Mesodermal cell (in vitro differentiated cells): ENCODE results near the gene TSBP1. TPM values are rescaled to one million over a fixed set of nuclear protein-coding genes. Genes with fewer than 3 reads are reported as not detected.

Source experiments
- H3K27ac ChIP-seq: 2 replicates; pipeline ENCODE4 v1.7.0; 2013; ENCODE audit warnings: mild to moderate bottlenecking, low read depth, low read length, moderate library complexity; ENCODE audit not compliant: severe bottlenecking
- H3K36me3 ChIP-seq: 2 replicates; pipeline ENCODE4 v1.7.1; 2013; ENCODE audit warnings: mild to moderate bottlenecking, low read length, moderate library complexity; ENCODE audit not compliant: control insufficient read depth, insufficient read depth
- H3K4me1 ChIP-seq: one replicate; pipeline ENCODE4 v1.7.1; 2013; ENCODE audit warnings: mild to moderate bottlenecking, low read length; ENCODE audit not compliant: insufficient read depth, control insufficient read depth, poor library complexity, severe bottlenecking
- H3K4me3 ChIP-seq: 2 replicates; pipeline ENCODE4 v1.7.0; 2013; ENCODE audit warnings: low read length, control low read depth, mild to moderate bottlenecking; ENCODE audit not compliant: insufficient read depth, poor library complexity, severe bottlenecking; ENCODE audit errors: extremely low read depth
- H3K9me3 ChIP-seq: 2 replicates; pipeline ENCODE4 v1.7.1; 2013; ENCODE audit warnings: mild to moderate bottlenecking, low read length, moderate library complexity; ENCODE audit not compliant: control insufficient read depth
- WGBS, 2 experiments: methylation state at CpG; one replicate each; pipeline ENCODE4 v1.1.5; 2013; ENCODE audit warnings: missing lambda C conversion rate in 2 of 2; ENCODE audit not compliant: insufficient coverage in 2 of 2; 5-methylcytosine and 5-hydroxymethylcytosine counted together
- polyA plus RNA-seq, 2 experiments: library from polyadenylated mRNA; stranded (reverse); fragments of 50-300 nt; gene quantifications; one replicate each; pipeline ENCODE4 v1.2.3, GENCODE V29; 2013

Gene TSBP1, protein sequence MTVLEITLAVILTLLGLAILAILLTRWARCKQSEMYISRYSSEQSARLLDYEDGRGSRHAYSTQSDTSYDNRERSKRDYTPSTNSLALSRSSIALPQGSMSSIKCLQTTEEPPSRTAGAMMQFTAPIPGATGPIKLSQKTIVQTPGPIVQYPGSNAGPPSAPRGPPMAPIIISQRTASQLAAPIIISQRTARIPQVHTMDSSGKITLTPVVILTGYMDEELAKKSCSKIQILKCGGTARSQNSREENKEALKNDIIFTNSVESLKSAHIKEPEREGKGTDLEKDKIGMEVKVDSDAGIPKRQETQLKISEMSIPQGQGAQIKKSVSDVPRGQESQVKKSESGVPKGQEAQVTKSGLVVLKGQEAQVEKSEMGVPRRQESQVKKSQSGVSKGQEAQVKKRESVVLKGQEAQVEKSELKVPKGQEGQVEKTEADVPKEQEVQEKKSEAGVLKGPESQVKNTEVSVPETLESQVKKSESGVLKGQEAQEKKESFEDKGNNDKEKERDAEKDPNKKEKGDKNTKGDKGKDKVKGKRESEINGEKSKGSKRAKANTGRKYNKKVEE
- polyA plus RNA-seq (2013, experiment 1 of 2): not detected
- polyA plus RNA-seq (2013, experiment 2 of 2): not detected

DNA sequence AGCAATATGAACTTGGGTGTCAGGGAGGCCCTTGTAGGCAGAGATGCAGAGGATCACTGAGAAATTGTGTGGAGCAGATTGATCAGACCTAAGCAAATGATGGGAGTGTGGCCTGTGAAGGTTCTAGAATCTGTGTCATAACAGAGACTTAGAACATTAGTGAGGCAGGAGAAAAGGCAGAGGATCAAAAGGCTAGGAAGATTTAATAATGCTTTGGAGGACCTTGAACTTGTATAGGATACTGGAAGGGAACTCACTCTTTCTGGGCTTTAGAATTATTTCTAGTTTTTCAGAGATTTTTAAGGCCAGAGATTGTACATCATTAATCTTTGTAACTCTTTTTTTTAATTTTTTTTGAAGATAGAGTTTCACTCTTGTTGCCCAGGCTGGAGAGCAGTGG, at the start of gene TSBP1:
TSBP1 (minus strand) TSS at position 101 of the 400 bp plus-strand sequence. CDS start 197 bp downstream, outside the sequence.
- Histone ChIP-seq H3K9me3 (no peaks in the 10 kb centered on the region), H3K36me3 (no peaks in the 10 kb centered on the region), H3K27ac (peak within 1 kb of the TSS; percentile 34), H3K4me1 (peaks cover 4% of the 10 kb centered on the region), H3K4me3 (no peak within 1 kb of the TSS)

DNA sequence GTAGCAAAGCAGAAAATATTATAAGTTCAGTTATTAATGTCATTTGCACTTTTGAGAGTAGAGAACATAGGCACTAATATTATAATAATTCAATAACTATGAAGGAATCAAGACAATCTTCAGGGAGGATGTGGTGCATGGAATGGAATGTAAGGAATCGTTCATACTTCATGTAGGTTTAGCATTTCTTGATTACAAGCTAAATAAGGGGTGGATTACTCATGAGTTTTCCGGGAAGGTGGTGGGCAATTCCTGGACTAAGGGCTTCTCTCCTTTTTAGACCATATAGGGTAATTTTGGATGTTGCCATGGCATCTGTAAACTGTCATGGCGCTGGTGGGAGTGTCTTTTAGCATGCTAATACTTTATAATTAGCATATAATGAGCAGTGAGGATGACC, 44.3 kb upstream of the TSBP1 start:
- Histone ChIP-seq H3K4me3 (no peak overlapping the region), H3K4me1 (no peaks in the 10 kb centered on the region), H3K36me3 (no peaks in the 10 kb centered on the region), H3K27ac (no peak overlapping the region), H3K9me3 (no peaks in the 10 kb centered on the region)
- 60% methylated on average over 1 of the region's 3 CpGs; no CpG with 5 or more reads in 1 of the 2 experiments for WGBS, 2 experiments

DNA sequence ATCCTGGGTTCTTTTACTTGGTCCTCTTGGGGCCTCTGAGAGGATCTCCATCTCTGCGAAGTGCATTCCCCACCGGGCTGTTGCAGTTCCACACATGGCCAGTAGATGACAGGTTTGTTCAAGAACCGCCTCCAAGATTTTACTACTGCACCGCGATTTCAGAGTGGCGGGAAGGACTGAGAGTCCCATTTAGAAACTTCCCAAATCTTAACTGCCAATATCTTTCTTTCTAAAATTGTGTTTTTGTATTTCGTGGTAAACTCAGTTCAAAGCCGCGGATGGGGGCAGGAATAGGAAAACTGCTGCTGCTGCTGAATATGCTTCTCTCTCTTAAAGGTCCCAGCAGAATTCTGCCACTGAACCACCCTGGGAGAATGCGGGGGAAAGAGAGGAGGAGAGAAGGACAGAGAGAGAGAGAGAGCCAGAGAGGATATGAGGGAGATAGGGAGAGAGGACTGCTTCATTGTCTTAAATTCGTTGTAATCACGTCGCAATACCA, 43.9 kb upstream of the TSBP1 start:
- H3K9me3 ChIP-seq: no peaks in the 10 kb centered on the region
- WGBS, 2 experiments: 11 to 19% methylated on average over 4 to 6 of the region's 13 CpGs
- no peaks in the 10 kb centered on the region for H3K4me1 ChIP-seq
- H3K4me3 ChIP-seq: no peak overlapping the region
- H3K36me3 ChIP-seq: no peaks in the 10 kb centered on the region
- H3K27ac ChIP-seq: no peak overlapping the region

DNA sequence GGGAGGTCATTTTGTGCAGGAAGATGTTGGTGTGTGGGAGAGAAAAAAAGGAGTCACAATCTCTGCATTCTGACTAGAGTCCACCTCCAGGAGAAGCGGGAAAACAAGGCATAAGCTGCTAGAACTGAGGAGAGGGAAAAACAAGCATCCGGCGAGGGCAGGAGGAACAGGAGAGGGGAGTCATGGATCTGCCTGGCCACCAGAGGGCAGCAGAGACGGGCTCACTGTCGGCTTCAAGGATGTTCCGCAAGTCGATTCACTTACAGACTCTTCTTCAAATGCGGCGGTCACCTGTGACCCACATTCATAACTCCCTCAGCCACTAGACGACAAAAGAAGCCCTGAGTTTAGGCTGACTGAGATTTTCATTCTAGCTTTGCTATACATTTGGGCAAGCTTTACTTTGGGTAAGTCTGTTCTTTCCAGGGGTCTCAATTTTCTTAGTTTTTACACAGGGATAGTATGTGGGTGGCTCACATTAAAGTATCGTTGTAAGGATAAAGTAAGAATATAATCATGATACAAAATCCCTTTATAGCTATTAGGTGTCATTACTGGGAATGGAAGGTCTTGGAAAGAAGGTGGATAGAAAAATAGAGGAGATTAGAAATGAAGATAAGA, 41.8 kb upstream of the TSBP1 start:
- 9% methylated on average over 5 of the region's 11 CpGs for WGBS, 2 experiments

DNA sequence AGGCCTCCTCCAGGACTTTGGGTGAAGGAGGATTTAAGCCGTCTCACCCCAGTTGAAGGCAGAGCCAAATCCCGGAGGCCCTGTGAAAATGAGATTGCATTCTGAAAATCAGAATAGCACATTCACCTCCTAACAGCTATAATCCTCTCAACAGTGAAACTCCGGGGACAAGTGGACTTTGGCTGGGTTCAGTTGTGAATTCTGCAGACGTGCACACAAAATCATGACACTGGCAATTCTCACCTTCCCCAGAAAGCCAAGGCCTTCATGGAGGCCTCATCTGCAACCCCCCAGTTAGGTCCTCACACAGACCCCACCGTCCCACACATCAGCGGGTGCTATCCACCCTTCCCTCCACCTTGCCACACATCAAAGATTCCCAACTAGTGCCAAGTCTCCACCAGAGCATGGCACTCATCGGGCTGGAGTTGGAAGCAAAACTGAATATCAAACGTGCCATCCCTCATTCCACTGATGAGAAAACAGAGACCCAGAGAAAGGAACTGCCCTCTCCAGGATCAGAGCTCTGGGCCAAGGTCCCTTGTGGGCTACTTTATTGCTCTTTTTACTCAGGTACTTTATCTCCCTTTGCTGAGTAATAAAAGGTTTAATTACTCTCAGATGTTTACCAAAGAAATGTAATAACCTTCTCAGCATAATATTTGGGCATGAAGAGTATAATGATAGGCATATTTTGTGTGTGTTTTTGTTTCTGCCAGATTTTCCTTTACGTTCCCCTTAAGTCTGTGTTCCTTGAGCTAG, 40.0 kb upstream of the TSBP1 start:
- H3K36me3 ChIP-seq: no peaks in the 10 kb centered on the region
- no peaks in the 10 kb centered on the region for H3K4me1 ChIP-seq
- H3K9me3 ChIP-seq: no peaks in the 10 kb centered on the region
- no peak overlapping the region for H3K4me3 ChIP-seq
- WGBS, 2 experiments: 85 to 92% methylated on average over 7 to 9 of the region's 9 CpGs
- no peak overlapping the region for H3K27ac ChIP-seq

More for the DNA sequence above, 41.8 kb upstream of the TSBP1 start:
- H3K4me1 ChIP-seq: no peaks in the 10 kb centered on the region
- H3K27ac ChIP-seq: no peak overlapping the region
- no peaks in the 10 kb centered on the region for H3K36me3 ChIP-seq
- no peaks in the 10 kb centered on the region for H3K9me3 ChIP-seq
- no peak overlapping the region for H3K4me3 ChIP-seq

DNA sequence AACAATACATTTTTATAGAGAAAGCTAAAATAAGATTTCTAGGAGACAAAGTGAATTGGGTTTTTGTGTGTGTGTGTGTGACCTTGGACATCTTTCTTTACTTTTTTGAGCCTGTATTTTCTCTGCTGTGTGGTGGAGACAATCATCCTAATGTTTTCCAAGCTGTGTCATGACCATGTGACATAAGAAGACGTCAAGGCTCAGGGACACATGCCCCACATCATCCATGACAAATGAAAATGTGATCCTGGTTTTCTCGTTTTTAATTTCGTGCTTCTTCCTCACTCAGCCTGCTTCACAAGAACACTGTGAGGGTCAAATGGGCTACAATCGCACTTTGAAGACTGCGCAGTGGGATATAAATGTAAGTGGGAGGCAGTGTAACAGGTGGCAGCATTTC, 39.2 kb upstream of the TSBP1 start:
- no peak overlapping the region for H3K4me3 ChIP-seq
- 56 to 60% methylated on average over 2 to 5 of the region's 5 CpGs for WGBS, 2 experiments
- no peaks in the 10 kb centered on the region for H3K36me3 ChIP-seq
- H3K4me1 ChIP-seq: no peaks in the 10 kb centered on the region
- no peaks in the 10 kb centered on the region for H3K9me3 ChIP-seq
- H3K27ac ChIP-seq: no peak overlapping the region

DNA sequence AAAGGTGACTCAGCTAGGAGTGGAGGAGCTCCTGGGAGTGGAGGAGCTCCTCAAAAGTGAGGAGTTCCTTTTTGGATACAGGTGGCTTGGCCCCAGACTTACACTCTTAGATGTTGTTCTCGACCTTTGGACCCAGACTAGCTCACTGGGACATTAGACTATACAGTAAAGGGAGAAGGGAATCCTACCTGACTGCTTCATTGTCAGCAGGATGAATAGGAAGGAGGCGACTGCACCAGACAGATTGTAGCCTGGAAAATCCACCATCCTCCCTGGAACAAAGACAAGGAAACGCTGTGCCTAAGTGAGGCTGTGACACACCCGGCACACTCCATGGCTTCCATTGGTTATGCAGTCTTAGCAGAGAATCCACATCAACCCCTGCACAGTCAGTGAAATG, 35.2 kb upstream of the TSBP1 start, which contains the start of gene BTNL2:
BTNL2 (minus strand) TSS at position 325 of the 400 bp plus-strand sequence; CDS start at position 267, 58 bp downstream.
- Histone ChIP-seq H3K4me3 (no peak within 1 kb of the TSS), H3K36me3 (no peaks in the 10 kb centered on the region), H3K4me1 (no peaks in the 10 kb centered on the region), H3K9me3 (no peaks in the 10 kb centered on the region), H3K27ac (no peak within 1 kb of the TSS)
- WGBS, 2 experiments: 61 to 70% methylated on average over 3 of the region's 4 CpGs

DNA sequence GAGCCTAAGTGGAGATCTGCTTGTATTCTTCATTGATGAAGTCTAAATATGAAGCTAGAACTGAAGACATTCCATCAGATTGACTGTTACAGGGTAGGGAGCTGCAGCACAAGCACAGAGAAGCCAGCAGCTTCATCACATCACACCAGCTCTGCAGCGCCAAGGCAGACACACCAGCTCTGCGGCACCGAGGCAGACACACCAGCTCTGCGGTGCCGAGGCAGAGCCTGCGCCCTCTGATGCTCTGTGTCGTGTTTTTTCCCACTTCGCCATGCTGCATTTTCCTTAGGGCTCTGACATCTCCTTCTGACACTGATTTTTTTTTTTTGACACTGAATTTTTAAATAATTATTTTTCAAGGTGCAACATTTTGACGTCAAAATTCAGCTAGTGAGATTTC, 34.5 kb upstream of the TSBP1 start:
- Histone ChIP-seq H3K9me3 (no peaks in the 10 kb centered on the region), H3K36me3 (no peaks in the 10 kb centered on the region), H3K4me3 (no peak overlapping the region), H3K27ac (no peak overlapping the region), H3K4me1 (no peaks in the 10 kb centered on the region)
- 85 to 92% methylated on average over 2 to 6 of the region's 9 CpGs for WGBS, 2 experiments

DNA sequence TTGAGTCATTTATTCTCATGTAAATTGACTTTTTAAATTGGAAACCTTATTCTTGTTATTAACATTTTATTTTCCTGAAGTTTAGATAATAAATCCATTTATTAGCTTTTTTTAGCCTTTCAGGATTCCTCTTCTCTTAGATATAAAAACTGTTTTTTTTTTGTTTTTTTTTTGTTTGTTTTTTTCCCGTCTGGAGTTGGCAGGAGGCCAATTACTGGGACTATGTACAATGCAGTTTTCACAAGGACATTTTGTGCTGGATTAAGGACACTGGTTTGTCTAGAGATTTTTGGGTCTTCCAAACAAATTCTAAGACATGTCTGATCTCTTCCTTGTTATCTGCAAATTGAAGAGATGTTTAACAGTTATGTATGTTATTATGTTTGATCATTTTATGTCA, 34.0 kb upstream of the TSBP1 start:
- Histone ChIP-seq H3K9me3 (no peaks in the 10 kb centered on the region), H3K4me1 (no peaks in the 10 kb centered on the region), H3K27ac (no peak overlapping the region), H3K36me3 (no peaks in the 10 kb centered on the region), H3K4me3 (no peak overlapping the region)
- no CpG with 5 or more reads among the region's 1 CpG for WGBS, 2 experiments

DNA sequence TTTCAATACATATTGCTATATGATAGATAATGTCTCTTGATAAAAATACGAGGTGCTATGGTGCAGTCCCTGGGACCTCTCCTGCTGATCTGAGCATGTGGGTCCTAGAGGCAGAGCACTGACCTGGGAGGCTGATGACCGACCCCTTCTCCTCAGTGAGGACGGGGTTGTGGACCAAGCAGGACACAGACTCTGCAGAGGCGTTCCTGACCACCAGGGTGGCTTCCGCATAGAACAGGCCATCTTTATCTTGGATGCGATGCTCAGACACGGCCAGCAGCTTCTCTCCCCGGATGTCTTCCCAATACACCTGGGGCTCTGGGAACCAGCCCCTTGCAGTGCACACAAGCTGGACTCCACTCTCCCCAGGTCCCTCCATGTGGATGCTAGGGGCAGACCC, 31.1 kb upstream of the TSBP1 start:
- Histone ChIP-seq H3K4me3 (no peak overlapping the region), H3K9me3 (no peaks in the 10 kb centered on the region), H3K27ac (no peak overlapping the region)

More for the DNA sequence above, 31.1 kb upstream of the TSBP1 start:
- Histone ChIP-seq H3K4me1 (no peaks in the 10 kb centered on the region), H3K36me3 (no peaks in the 10 kb centered on the region)
- 78 to 85% methylated on average over 8 of the region's 8 CpGs for whole genome bisulfite sequencing, 2 experiments
